RPMI8226 (cell line): Measurements from ENCODE around the gene DSTYK.
A peak's percentile ranks its signal among the peaks of the same experiment; 100 is the strongest.
"Not testable (repeated sequence)": the region's sequence is repeated elsewhere in the genome, so short reads cannot be mapped to it uniquely, and the experiment has no call there.

Experiments
- DNase-seq: peaks from one replicate; pipeline ENCODE4 v3.0.0-alpha.2; 2015

Gene DSTYK

GRCh38 chr1:205217418-205217817 is 5.9 kb upstream of the DSTYK start:
- no peak for DNase-seq

DNA sequence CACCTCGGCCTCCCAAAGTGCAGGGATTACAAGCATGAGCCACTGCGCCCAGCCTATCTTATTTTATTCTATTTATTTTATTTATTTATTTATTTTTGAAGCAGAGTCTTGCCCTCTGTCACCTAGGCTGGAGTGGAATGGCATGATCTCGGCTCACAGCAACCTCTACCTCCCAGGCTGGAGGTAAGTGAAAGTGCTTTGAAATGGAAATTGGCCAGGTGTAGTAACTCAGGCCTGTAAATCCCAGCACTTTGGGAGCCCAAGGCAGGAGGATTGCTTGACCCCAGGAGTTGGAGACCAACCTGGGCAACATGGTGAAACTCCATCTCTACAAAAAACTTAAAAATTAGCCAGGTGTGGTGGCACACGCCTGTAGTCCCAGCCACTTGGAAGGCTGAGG is 5.1 kb upstream of the DSTYK start:
- no peak for DNase-seq

GRCh38 chr1:205214756-205215155 is 3.3 kb upstream of the DSTYK start:
- DNase-seq: no peak

- peak; percentile 17 for DNase-seq
Measured at GRCh38 chr1:205211839-205212536, 486 bp upstream of the DSTYK start.

GRCh38 chr1:205210756-205211168 is 740 bp downstream of the DSTYK start:
- DNase-seq: peak; percentile 27

DNA sequence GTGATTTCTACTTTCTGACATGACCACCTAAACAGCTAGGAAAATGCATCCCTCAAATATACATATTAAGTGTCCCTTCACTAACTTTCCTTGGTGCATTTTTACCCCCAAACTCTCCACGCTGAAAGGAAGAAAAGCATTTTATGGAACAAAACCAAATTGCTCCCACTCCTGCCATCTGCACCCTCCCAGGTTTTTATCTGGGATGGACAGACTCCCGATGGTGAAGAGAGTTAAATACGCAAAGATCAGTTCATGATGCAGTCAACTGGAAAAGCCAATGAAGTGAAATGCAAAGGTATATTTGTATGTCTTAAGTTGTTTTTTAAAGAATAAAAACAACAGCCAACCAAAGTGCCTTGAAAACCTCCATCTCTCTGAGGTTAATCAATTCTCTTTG is 2.7 kb downstream of the DSTYK start:
- no peak for DNase-seq

DNA sequence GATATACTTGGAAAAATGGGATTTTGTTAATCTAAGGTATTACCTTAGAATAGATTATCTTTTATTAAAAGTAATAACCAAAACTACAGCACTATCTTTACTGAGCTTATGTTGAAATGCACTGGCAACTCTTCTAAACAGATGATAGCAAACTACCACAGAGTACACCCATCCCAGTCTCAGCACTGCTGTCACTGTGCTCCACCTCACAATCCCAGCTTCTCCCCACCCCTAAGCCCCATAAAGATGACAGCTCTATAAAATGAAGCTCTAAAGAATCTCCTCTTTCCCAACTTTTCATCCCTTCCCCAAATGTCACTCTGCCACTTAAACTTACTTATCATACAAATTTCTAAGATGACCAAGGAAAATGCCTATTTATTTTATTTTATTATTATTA is 6.4 kb downstream of the DSTYK start:
- no peak for DNase-seq

GRCh38 chr1:205204552-205204951 is 7.0 kb downstream of the DSTYK start:
- DNase-seq: no peak

DNA sequence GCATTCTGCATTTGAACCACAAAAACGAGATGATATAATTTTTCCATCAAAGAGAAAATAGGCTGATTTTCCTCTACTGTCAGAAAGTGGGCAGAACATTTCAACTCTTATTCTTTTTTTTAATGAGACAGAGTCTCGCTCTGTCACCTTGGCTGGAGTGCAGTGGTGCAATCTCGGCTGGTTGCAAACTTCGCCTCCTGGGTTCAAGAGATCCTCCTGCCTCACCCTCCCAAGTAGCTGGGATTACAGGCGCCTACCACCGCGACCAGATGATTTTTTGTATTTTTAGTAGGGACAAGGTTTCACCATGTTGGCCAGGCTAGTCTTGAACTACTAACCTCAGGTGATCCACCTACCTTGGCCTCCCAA is 11.6 kb downstream of the DSTYK start:
- no peak for DNase-seq

DNA sequence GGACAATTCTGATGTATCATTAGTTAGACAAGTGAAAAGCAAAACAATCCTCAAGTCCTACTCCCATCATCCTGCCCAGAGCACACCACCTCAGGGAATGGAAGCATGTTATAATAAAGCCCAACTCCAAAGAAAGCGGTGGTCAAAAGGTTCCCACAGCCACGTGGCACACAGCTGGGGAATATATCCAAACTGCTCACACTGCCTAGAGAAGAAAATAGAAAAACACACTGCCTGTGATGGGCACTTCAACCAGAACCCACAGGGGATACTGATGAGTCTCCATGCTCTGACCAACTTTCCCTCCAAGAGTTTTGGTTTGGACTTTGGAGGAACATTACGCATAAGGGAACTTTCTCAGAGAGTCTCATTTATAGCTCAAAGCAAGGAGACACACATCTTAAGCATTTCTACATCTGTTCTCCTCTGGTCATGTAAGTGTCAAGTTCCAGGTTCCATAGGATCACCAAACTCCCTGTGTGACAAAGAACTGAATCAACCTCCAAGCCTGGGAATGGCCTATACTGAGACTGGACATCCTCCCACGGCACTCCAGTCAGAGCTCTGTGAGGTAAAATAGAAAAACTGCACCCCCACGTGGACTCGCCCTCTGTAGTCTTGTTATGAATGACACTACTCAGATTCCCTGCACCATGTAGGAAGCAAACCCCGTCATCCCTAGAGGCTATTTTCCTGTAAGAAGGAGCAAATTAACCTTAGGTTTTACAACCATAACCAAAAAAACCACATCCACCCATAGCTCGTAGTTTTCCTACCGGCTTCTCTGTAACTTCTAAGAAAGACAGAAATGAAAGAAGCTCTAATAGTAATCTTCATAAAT is 12.2 kb downstream of the DSTYK start:
- DNase-seq: no peak

DNA sequence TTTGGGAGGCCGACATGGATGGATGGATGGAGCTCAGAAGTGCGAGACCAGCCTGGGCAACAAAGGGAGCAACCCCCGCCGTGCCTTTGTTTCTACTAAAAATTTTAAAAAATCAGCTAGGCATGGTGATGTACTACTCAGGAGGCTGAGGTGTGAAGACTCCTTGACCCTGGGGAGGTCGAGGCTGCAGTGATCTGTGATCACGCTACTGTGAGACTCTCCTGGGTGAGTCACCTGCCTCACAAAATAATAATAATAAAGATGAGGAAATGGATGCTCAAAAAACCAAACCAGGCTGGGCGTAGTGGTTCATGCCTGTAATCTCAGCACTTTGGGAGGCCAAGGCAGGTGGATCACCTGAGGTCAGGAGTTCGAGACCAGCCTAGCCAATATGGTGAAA is 19.2 kb downstream of the DSTYK start:
- no peak for DNase-seq

GRCh38 chr1:205191622-205192021 is 19.9 kb downstream of the DSTYK start:
- no peak for DNase-seq

- no peak for DNase-seq
Measured at GRCh38 chr1:205190845-205191577, 20.5 kb downstream of the DSTYK start.

DNA sequence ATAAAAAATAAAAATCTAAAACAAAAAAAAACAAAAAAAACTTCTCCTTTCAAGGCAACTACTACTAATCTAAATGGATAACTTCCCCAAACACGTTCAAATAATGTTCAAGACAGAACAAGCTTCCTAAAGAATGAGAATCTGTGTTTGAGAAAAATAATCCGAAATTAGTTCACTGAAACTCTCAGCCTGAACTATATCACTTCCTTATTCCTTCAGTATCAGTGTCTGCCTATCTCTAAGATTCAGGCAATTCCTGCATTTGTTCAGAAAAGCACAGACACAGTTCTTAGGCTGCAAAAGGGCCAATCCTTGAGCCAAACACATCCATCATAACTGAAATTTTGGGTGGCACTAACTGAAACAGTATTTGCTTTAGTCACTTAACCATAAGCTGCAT is 22.4 kb downstream of the DSTYK start:
- no peak for DNase-seq

GRCh38 chr1:205188596-205188995 is 22.9 kb downstream of the DSTYK start:
- no peak for DNase-seq

DNA sequence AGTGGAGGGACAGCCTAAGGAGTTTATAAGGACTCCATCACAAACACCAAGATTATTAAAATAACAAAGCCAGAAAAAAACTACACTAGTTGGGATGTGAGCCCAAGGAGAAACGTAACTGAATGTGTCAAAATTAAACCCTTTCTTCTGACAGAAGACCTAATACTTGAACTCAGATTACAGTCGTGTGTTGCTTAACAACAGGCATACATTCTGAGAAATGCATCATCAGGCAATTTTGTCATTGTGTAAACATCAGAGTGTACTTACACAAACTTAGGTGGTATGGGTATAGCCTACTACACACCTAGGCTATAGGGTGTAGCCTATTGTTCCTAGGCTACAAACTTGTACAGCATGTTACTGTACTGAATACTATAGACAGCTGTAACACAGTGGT is 23.4 kb downstream of the DSTYK start:
- DNase-seq: no peak

DNA sequence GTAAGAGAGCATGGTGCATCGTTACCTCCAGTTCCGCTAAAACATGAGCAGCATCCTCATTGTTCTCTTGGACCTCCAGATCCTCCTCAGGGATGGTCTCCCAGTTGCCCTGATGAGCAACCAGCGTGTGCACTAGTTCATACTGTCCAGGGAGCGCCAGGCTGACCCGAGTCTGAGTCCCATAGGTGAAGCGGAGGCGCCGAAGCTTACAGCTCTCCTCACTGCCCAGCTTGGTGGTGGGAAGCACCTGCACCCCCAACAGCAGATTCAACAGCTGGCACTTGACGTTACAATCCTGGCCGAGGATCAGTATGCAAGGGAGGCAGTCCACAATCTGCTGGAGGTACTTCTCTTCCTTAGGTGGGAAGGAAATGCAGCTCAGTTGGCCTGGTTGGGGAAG is 24.1 kb downstream of the DSTYK start:
- DNase-seq: no peak

DNA sequence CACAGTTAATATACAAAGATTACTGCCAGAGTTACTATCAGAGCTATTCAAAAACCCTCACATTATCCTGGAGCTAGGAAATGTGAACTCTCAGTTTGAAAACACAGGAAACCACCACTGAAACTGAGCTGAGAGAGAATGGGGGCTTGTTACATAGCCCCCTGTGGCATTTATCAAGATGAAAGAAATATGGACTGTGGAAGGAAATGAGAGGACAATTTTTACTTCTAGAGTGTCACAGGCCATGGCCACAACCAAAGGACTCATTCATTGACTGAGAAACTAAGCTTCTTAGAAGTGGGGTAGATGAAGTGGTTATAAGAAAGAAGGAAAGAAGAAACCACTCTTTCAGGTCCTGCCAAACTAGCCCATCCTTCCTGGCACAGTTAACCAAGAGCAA is 25.3 kb downstream of the DSTYK start:
- DNase-seq: no peak

- no peak for DNase-seq
Measured at GRCh38 chr1:205183676-205184335, 27.7 kb downstream of the DSTYK start.

GRCh38 chr1:205182930-205183329 is 28.6 kb downstream of the DSTYK start:
- no peak for DNase-seq

GRCh38 chr1:205180331-205180730 is 31.2 kb downstream of the DSTYK start:
- DNase-seq: not testable (repeated sequence)

DNA sequence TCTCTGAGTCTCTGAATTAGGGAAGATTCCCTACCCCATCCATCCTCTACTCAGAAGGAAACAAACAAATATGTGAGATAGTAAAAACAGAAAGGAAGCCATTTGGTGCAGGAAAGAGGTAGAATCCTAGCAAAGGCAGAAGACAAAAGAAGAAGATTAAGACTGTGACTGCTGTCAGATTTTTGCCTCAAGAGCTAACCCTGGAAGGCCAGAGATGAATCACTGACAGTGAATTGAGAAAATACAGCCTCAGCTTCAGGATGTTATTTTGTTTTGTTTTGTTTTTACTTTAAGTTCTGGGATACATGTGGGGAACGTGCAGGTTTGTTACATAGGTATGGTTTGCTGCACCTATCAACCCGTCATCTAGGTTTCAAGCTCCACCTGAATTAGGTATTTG is 31.7 kb downstream of the DSTYK start:
- no peak for DNase-seq

- no peak for DNase-seq
Measured at GRCh38 chr1:205172729-205173366, 38.7 kb downstream of the DSTYK start.
